Measurements from ENCODE around the gene ACSBG1. TPM values are rescaled to one million over a fixed set of nuclear protein-coding genes. Genes with fewer than 3 reads are reported as not detected.

ACSBG1 gene
- total and polyA plus RNA-seq, 2 of the 8 experiments (the other 6 are each of a cell fraction or from before 2014, with no cell fraction given) = 5.4 to 7.1 TPM

DNA sequence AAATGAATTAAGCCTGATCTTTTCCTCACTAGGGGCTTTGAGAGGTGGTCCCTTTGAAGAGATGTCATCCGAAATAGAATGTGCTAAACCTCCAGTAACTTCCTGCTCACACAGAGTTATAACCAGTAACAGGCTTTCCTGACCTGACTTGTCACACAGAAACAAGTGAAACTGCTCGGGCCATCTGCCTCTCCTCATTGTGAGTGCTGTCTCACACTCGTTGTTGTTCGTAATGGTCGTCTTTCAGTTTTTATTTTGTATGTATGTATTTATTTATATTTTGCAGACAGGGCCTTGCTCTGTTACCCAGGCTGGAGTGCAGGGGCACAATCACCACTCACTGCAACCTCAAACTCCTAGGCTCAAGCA, 24.0 kb downstream of the ACSBG1 start:
- POLR2A ChIA-PET (ENCODE audit: partially characterized antibody) = no interaction called here
- peaks cover 0 to 2% (median 0%) of the 10 kb centered on the region in 4 experiments; a peak in 2 of 7 replicates for H3K4me1 ChIP-seq (replicated peaks in 1 of 4; ENCODE audit: control insufficient read depth in 3 of 4, insufficient read depth in 4 of 4, low read length in 3 of 4)
- H3K56ac ChIP-seq (replicated peaks; ENCODE audit: insufficient read length, low read depth, low read length) = no peak overlapping the region
- H3K4me2 ChIP-seq (ENCODE audit: insufficient read depth in 1 of 2, low read depth in 2 of 2, low read length in 2 of 2) = no peak overlapping the region
- H2BK5ac ChIP-seq (ENCODE audit: low read depth, low read length) = no peak overlapping the region
- no peak overlapping the region for H4K5ac ChIP-seq (ENCODE audit: insufficient read length, low read depth, low read length)
- H3K4me3 ChIP-seq (ENCODE audit: extremely low read depth in 1 of 4, insufficient read depth in 2 of 4, low read depth in 3 of 4, low read length in 4 of 4) = no peak overlapping the region
- no peak overlapping the region for H3K18ac ChIP-seq (ENCODE audit: extremely low read depth, low read length)
- no peak overlapping the region for H3K23ac ChIP-seq (ENCODE audit: insufficient read length)
- no peak overlapping the region for H2BK12ac ChIP-seq (ENCODE audit: low read depth, low read length)
- H3K79me1 ChIP-seq (ENCODE audit: low read depth, low read length) = no peaks in the 10 kb centered on the region; the same call in 1 of the 2 replicates
- DNase-seq (ENCODE audit: low read depth in 1 of 2, low spot score in 2 of 2) (peak in 1 of 2 experiments; percentile 20), FAIRE-seq (no peak)
- no peak overlapping the region for H2BK120ac ChIP-seq (replicated peaks; ENCODE audit: low read depth, low read length)
- no peak overlapping the region for H3K4ac ChIP-seq (replicated peaks; ENCODE audit: insufficient read length, low read depth, low read length)
- no peaks in the 10 kb centered on the region for H3K79me2 ChIP-seq (ENCODE audit: control insufficient read depth in 1 of 2, insufficient read depth in 2 of 2, low read length in 2 of 2)
- TF ChIP-seq CHD2 (IDR thresholded peaks at IDR 0.05; ENCODE audit: low read length) (no peak), SUZ12 (IDR thresholded peaks at IDR 0.05; ENCODE audit: low read length) (no peak), SP2 (IDR thresholded peaks at IDR 0.05; ENCODE audit: low read length) (no peak), SIX5 (IDR thresholded peaks at IDR 0.05; ENCODE audit: low read depth, low read length) (no peak), SRF (IDR thresholded peaks at IDR 0.05; ENCODE audit: low read depth, low read length) (no peak), FOSL1 (IDR thresholded peaks at IDR 0.05; ENCODE audit: insufficient read depth, low read depth, low read length) (no peak), TCF12 (IDR thresholded peaks at IDR 0.05; ENCODE audit: low read depth, low read length) (no peak)
- no peak overlapping the region for H2AFZ ChIP-seq (ENCODE audit: low read length)
- H3K14ac ChIP-seq (ENCODE audit: insufficient read length) = no peak overlapping the region
- H3K27ac ChIP-seq (ENCODE audit: low read depth, low read length) = no peak overlapping the region
- no peak overlapping the region for H2BK20ac ChIP-seq (ENCODE audit: low read length)
- CTCF ChIA-PET (ENCODE audit: partially characterized antibody) = interaction anchor here (0.9 to 2.1 kb wide), 6 partner anchors 15 to 210 kb away, joined by 3 to 14 read pairs (median 6); no protein-coding TSS in a partner anchor
- H3K9ac ChIP-seq (replicated peaks in 1 of 4; ENCODE audit: extremely low read depth in 1 of 4, low read depth in 3 of 4, low read length in 3 of 4) = no peak overlapping the region
- H2BK15ac ChIP-seq (ENCODE audit: low read length) = no peak overlapping the region
- no peak overlapping the region for H4K91ac ChIP-seq (replicated peaks; ENCODE audit: insufficient read length, low read length)
- no peak overlapping the region for H2AK5ac ChIP-seq (ENCODE audit: low read depth, low read length)
- H4K20me1 ChIP-seq (replicated peaks in 1 of 2; ENCODE audit: control insufficient read depth in 1 of 2, insufficient read depth in 2 of 2, low read length in 2 of 2) = no peaks in the 10 kb centered on the region
- H3K23me2 ChIP-seq (ENCODE audit: low read depth, low read length) = no peaks in the 10 kb centered on the region
- H3K36me3 ChIP-seq (ENCODE audit: control insufficient read depth in 2 of 4, insufficient read depth in 4 of 4, low read length in 3 of 4) = no peaks in the 10 kb centered on the region
- H3K9me3 ChIP-seq (ENCODE audit: insufficient read depth in 2 of 2, low read depth in 1 of 2, low read length in 1 of 2) = no peaks in the 10 kb centered on the region
- H4K8ac ChIP-seq (ENCODE audit: extremely low read depth, insufficient read depth, low read length) = no peak overlapping the region
- H3K27me3 ChIP-seq (replicated peaks in 1 of 4; ENCODE audit: control insufficient read depth in 3 of 4, extremely low read depth in 1 of 4, insufficient read depth in 3 of 4, low read length in 3 of 4) = no peaks in the 10 kb centered on the region
- 83% methylated on average over 5 of the region's 5 CpGs; no CpG with 5 or more reads in 1 of the 2 experiments for WGBS, 2 experiments (ENCODE audit: extremely low coverage in 1 of 2, insufficient coverage in 1 of 2, insufficient read length in 1 of 2, insufficient replicate concordance in 2 of 2, low coverage in 1 of 2, low lambda C conversion rate in 2 of 2, missing lambda C conversion rate in 1 of 2)

Data from H1 (cell line).